ENCODE data around the gene SOX5. TPM values are rescaled to one million over a fixed set of nuclear protein-coding genes. Genes with fewer than 3 reads are reported as not detected.

Gene SOX5
- total RNA-seq, 1 donor from 2014 or later: 11.1 TPM

GRCh38 chr12:23587833-23588559, 361.5 kb downstream of the SOX5 start:
- Mint-ChIP-seq H3K27me3 (ENCODE audit: low read depth) (no peaks in the 10 kb centered on the region), H3K4me3 (ENCODE audit: unreplicated experiment) (no peak overlapping the region), H3K36me3 (ENCODE audit: low read depth) (no peaks in the 10 kb centered on the region), H3K27ac (ENCODE audit: unreplicated experiment) (no peak overlapping the region), H3K4me1 (ENCODE audit: low read depth) (peaks cover 17% of the 10 kb centered on the region), H3K9me3 (ENCODE audit: low read depth) (no peaks in the 10 kb centered on the region)
- DNase-seq (ENCODE audit: low spot score): no peak
- TF ChIP-seq CTCF (IDR thresholded peaks at IDR 0.05): no peak

GRCh38 chr12:23585782-23586163, 363.7 kb downstream of the SOX5 start:
- Mint-ChIP-seq H3K27me3 (ENCODE audit: low read depth) (no peaks in the 10 kb centered on the region), H3K36me3 (ENCODE audit: low read depth) (no peaks in the 10 kb centered on the region), H3K4me1 (ENCODE audit: low read depth) (peaks cover 9% of the 10 kb centered on the region), H3K4me3 (ENCODE audit: unreplicated experiment) (no peak overlapping the region), H3K27ac (ENCODE audit: unreplicated experiment) (no peak overlapping the region), H3K9me3 (ENCODE audit: low read depth) (no peaks in the 10 kb centered on the region)
- TF ChIP-seq CTCF (IDR thresholded peaks at IDR 0.05): no peak
- no peak for DNase-seq (ENCODE audit: low spot score)

GRCh38 chr12:23585156-23585781, 364.2 kb downstream of the SOX5 start:
- TF ChIP-seq CTCF (IDR thresholded peaks at IDR 0.05): no peak
- Mint-ChIP-seq H3K27ac (ENCODE audit: unreplicated experiment) (no peak overlapping the region), H3K36me3 (ENCODE audit: low read depth) (no peaks in the 10 kb centered on the region), H3K4me3 (ENCODE audit: unreplicated experiment) (no peak overlapping the region), H3K4me1 (ENCODE audit: low read depth) (peaks cover 9% of the 10 kb centered on the region), H3K27me3 (ENCODE audit: low read depth) (no peaks in the 10 kb centered on the region), H3K9me3 (ENCODE audit: low read depth) (no peaks in the 10 kb centered on the region)
- DNase-seq (ENCODE audit: low spot score): no peak

GRCh38 chr12:23581913-23582312, 367.6 kb downstream of the SOX5 start:
- H3K27ac Mint-ChIP-seq (ENCODE audit: unreplicated experiment): no peak overlapping the region
- H3K9me3 Mint-ChIP-seq (ENCODE audit: low read depth): no peaks in the 10 kb centered on the region

GRCh38 chr12:23579257-23579656, 370.2 kb downstream of the SOX5 start:
- Mint-ChIP-seq H3K27me3 (ENCODE audit: low read depth) (no peaks in the 10 kb centered on the region), H3K36me3 (ENCODE audit: low read depth) (no peaks in the 10 kb centered on the region), H3K4me3 (ENCODE audit: unreplicated experiment) (no peak overlapping the region), H3K27ac (ENCODE audit: unreplicated experiment) (no peak overlapping the region), H3K9me3 (ENCODE audit: low read depth) (no peaks in the 10 kb centered on the region), H3K4me1 (ENCODE audit: low read depth) (peaks cover 9% of the 10 kb centered on the region)
- no peak for DNase-seq (ENCODE audit: low spot score)
- no peak for TF ChIP-seq CTCF (IDR thresholded peaks at IDR 0.05)

More at GRCh38 chr12:23581913-23582312, 367.6 kb downstream of the SOX5 start:
- Mint-ChIP-seq H3K4me1 (ENCODE audit: low read depth) (peaks cover 9% of the 10 kb centered on the region), H3K4me3 (ENCODE audit: unreplicated experiment) (no peak overlapping the region), H3K27me3 (ENCODE audit: low read depth) (no peaks in the 10 kb centered on the region), H3K36me3 (ENCODE audit: low read depth) (no peaks in the 10 kb centered on the region)
- no peak for DNase-seq (ENCODE audit: low spot score)
- no peak for TF ChIP-seq CTCF (IDR thresholded peaks at IDR 0.05)

Measured in chondrocyte (in vitro differentiated cells).